RPMI8226 (cell line): ENCODE measurements around the gene EPB41L1.

Source experiments
- DNase-seq: peaks from one replicate; pipeline ENCODE4 v3.0.0-alpha.2; 2015

EPB41L1 gene

DNA sequence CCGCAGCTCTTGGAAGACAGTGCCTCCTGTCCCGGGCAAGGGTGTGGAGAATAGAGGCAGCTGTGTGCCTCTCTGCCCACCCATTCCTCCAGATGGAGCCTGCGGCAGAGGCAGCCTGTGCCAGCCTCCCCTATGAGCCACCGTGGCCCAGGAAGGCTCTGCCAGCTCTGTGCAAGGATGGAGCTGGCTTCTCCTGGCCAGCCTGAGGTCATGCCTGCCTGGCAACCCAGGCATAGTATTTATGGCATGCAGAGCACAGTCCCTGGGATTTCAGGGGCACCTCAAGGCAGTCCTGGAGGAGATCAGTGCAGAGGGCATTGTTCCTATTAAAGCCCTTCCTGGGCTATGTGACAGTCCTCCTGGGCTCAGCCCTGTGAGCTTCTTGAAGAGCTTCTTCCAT, 1.5 kb downstream of the EPB41L1 start:
- no peak for DNase-seq

DNA sequence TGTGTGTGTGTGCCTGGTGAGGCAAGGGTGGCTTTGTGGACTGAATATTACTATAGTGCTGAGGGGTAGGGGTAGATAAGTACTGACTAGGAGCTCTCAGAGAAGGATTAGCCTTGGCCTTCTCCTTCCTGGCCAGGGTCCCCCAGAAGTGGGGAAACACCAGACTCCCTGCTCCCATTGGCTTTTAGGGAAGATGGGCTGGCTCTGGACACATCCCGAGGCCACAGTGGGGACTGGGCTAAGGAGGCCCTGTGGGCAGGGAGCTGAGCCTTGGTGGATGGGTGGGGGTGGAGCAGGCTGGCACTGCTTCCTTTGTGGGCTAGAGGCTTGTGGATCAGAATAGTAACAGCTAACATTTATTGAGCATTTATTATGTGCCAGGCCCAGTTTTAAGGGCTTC, 3.1 kb downstream of the EPB41L1 start:
- DNase-seq, result no peak

DNA sequence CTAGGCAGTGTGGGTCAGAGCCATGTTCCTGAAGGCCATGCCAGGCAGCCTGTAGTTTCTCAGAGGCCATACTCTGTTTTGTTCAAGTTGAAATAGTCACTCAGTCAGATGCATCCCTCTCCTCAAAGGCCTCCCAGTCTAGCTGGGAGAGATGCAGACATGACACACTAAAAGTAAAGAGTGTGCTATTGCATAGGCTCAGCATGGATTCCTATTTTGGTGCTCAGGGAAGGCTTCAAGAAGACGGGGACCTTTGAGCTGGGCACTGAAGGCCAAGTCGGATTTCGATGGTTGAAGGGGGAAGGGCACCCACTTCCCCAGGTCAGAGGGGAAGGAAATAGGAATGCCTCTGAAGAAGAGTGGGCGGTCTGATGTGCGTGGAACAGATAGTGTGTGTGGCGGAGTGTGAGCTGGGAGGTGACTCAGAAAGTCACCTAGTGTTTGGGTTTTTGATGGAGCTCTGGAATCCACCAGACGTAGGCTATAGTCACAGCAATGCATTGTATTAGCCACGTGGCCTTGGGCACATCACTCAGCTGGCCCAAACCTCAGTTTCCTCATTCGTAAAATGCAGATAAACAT, 3.7 kb downstream of the EPB41L1 start:
- no peak for DNase-seq

DNA sequence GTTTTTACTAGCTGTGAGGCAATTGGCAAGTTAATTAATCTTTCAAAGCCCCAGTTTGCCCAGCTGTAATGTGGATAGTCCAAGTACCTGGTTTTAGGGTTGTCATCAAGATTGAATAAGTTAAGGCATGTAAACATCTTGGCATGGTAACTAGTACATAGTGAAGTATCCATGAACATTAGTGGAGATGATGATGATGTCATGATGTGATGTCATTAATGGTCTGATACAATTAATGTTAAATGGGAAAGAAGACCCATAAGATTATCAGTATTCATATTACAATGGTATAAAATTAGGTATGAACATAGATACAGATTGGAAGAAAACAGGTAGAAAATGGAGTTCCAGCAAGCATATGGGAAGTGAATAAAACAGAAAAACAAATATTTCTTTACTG, 5.3 kb downstream of the EPB41L1 start:
- DNase-seq, result no peak

DNA sequence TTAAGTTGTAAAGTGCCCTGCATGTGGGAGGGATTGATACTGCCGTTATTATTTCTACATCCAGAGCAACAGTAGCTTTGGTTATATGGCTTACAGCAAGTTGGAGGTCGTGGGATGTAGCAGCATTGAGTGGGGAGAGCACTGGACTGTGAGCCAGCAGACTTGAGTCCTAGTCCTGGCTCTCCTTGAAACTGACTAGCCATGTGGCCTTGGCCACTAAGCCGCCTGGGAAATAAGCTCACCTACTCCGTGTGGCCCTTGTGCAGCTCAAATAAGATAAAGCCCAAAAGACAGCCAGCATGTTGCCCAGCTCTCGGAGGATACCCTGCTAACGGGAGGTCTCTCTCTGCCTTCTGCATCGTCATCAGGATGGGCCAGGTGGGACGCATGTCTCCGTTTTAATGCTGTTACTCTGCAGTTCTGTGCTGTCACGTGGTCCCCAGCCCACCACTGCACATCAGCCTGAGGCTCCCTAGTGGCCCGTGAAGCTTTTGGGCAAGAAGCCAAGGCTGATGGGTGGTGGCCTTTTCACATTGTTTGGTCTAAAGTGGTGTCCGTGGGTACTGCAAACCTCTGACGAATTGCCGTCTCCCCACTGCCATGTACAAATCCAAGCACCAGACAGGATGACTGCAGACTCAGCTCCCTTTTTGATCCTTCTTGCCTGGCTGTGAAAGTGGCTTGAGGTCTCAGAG, 7.9 kb downstream of the EPB41L1 start:
- no peak for DNase-seq

DNA sequence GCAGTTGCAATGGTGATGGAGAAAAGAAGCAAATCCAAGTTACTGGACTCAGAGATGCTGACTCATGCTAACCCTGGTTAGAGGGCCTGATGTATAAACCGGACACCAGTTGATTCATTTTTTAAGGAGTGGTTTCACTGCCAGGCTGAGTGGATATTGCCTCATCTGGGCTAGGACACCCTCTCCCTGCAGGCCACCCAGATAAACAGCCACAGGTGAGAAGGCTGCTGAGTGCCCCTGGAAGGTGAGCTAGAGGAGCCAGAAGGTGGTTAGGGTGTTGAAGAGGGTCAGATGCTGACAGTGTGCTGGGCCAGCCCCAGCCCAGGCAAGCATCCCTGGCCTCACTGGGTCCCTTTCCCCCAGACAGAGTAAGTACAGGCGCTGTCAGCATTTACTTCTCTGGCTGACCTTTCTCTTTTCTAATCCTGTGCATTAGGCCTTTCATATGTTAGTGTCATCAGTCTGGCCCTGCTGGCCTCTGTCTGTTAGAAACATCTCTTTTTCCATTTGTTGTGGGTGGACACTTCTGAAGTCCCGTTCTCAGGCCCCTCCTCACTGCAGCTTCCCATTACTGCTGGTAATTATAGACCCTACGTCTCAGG, 13.5 kb downstream of the EPB41L1 start:
- DNase-seq, result no peak

DNA sequence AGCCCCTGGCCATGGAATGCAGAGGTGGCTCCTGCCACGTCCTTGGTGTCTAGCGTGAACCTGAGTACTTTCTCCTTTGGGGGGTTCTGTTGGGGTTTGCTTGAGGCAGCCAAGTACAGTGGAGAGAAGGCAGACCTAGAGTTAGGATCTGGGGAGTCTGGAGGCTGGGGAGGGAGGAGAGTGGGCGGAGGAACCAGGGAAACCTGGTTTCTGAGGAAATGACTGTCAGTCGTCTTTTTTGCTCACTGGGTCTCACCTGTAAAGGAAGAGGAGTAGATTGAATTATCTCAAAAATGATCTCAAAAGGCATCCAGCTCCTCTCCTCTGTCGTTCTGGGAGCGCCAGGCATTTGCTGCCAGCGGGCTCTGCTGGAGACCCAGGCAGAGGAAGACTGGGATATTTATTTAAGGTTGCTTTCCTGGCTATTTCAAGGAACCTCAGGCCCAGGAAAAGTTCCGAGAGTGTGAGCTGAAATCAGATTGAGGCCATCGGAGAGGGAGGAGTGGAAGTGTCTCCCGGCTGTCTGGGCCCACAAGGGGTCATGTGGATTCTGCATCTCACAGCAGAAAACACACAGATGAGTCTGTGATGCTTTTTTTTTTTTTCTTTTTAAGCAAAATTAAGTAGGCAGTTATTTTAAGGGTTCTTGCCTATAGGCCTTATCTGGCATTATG, 16.1 kb downstream of the EPB41L1 start:
- DNase-seq, result no peak

DNA sequence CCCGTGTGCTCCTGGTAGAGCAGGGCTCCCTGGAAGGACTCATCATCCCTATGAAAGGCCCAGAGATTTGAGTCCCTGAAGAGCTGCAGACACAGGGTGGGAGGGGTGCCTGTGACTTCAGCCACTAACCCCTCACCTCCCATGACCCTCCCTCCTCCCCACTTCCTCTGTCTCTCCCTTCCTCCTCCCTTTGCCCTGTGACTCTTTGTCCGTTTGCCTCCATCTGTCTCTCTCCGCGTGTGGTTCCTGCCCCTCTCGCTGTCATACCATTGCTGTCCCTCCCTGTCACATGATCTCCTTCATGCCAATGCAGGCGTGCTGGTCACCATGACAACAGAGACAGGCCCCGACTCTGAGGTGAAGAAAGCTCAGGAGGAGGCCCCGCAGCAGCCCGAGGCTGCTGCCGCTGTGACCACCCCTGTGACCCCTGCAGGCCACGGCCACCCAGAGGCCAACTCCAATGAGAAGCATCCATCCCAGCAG, 19.0 kb downstream of the EPB41L1 start:
- DNase-seq, result no peak

DNA sequence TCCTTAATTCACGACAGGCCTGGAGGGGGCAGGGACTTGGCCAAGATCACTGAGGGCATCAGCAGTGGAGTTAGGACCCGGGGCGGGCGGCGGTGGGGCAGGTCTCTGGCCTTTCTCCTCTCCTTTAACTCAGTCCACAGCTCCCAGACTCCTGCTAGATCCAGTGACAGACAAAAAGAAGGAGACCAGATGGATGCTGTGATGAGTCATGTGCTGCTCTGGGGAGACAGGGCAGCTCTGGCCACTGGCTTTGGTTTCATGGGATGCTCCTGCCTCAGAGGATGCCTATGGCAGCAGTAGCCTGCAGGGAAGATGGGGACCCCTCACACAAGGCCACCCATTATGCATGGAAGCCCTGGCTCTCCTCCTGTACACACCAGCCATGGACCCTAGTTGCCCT, 20.5 kb downstream of the EPB41L1 start:
- DNase-seq, result no peak

DNA sequence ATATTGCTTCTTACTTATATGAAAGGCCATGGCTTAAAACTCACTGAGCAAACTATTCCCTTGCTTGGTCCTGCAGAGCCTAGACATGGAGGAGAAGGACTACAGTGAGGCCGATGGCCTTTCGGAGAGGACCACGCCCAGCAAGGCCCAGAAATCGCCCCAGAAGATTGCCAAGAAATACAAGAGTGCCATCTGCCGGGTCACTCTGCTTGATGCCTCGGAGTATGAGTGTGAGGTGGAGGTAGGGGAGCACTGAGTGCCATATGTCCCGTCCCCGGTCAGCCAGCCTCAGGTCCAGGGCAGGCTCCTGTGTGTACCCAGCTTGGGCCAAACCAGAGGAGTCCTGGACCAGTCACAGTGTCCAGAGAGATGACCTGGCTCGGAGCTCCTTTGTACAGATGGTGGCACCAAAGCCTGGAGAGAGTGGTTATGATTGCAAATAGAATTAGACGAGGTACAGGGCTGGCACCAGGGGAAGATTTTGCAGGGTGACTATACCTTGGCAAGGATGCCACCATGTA, 21.0 kb downstream of the EPB41L1 start:
- DNase-seq, result no peak

DNA sequence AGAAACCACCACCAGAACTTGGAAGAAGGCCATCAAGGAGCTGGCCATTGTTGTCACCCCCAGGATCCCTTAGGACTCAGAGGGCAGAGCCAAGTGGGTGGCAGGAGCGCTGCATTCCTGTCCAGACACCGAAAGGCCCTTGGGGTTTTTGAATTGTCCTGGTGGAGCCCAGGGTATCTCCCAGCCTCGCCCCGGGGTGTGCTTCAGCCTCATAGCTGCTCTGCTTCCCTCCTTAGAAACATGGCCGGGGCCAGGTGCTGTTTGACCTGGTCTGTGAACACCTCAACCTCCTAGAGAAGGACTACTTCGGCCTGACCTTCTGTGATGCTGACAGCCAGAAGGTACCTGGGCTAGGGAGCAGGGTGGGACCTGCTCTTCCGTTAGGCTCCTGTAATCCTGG, 23.2 kb downstream of the EPB41L1 start:
- no peak for DNase-seq

DNA sequence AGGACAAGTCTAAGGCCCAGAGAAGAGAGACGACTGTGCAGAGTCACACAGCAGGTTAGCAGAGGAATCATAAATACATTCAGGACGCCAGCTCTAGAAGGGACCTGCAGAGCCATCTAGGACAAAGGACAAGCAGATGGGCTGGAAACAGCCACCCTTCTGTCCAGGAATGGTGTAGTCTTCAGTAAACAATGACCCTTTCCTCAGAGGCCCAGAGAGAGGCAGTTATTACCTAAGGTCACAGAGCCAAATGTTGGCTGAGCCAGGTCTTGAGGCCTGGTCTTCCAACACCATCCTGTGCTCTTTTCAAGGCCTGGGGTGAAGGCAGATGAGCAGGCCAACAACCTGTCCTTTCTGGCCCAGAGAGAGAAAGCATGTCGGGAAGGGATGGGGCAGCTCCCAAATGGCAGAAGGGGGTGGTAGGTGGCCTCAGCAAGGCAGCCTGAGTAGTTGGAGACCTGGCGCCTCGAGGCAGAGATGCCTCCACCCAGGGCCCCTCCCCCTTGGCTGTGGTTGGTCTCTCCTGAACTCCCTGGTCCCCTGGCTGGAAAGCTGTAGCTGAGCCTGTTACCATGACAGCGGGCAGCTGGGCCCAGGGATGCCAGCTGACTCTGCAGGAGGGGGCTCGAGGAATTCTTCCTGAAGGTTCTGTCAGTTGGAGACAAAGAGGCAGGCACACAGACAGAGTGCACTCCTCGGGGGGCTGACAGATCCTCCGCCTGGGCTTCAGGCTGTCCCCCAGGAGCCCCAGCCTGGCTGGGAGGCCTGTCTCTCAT, 24.8 kb downstream of the EPB41L1 start:
- DNase-seq, result no peak

DNA sequence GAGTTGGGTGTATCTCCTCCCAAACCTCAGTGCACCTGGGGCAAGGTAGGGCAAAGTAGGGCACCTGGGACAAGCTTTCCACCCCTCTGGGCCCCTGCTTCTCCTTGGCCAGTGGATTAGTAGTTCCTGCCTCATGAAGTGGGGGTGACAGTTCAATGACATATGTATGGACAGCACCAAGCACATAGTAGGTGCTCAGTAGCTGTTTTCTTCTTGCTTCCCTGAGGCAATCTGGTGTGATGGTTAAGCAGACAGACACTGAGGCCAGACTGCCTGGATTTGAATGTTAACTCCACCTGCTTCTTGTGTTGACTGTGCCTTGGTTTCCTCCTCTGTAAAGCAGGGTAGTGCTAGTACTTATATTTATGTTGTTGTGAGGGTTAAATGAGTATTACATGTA, 25.8 kb downstream of the EPB41L1 start:
- no peak for DNase-seq

DNA sequence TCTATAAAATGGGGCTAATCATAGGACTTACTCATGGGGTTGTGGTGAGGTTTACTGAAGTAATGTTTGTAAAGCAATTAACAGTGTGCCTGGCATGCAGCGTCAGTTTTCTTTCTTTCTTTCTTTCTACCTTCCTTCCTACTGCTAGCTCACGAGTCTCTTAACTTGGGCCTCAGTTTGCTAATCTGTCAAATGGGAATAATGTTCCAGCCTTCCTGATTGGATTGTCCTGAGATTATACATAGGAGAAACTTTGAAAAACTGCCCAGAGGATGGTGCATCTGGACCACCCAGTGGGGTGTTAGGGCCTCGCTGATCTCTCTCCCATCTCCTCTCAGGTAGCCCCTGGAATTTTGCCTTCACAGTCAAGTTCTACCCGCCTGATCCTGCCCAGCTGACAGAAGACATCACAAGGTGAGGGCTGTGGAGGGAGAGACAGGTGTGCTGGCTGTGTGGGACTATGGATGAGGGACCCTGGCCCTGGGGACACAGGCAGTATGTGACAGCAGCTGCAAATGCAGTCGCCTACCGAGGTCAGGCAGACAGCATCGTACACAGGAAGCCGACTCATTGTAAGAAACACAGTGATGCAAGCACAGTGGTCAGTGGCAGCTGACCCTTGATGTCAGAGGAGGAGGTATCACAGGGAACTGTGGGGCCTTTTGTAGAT, 27.5 kb downstream of the EPB41L1 start:
- DNase-seq, result no peak

DNA sequence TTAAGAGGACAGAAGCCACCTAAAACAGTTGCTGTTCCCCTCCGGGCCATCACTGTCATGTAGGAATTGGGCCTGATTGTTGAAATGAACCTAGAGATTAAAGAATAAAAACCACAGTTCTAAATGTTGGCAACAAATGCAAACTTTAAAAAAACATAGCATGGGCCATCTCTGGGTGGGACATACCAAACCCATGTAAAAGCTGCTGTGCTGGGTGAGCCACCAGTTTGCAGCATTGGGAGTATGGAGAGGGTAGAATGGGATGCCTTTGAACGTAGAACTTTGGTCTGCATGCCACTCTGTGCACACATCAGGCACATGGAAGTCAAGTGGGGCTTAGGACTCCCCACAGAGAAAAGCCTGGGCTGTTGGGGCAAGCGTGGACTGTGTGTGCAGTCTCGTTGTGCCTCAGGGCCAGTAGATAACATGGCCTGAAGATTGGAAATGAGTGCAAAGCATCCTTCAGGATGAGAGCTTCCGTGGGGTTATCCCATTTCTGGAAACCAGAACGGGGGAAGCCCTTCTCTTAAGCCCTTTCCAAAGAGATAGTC, 28.1 kb downstream of the EPB41L1 start:
- no peak for DNase-seq

DNA sequence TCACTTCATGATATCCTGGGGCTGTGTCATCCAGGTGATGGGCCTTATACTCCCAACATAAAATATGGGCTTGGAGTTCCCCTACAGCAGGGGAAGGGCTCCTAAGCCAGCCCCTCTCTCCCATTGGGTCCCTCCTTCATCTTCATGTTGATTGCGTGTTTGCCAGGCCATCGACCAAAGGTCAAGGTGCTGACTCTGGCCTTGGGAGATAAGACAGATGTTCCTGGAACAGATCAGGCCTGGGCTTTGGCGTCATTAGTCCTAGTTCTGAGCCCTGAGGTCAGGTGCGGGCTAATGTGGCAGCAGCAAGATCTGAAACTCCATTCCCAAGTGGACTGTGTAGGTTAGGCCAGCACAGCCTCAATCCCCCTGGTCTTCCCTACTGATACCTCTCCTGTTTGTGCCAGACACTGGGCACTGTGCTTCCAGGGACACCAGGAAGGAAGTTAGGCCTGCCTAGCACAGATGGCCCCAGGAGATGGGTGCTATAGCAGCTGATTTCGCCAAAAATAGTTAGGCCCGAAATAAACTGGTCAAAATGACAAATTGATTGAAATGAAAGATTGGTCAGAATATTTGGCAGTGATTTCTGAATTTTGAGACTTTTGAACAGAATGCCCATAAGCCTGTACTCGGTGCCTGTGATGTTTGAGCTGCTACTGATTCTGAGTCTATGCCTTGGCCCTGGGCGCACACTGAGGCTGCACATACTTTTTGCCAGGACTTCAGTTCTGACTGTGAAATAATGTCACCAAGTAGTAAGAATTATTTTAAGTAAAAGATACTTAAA, 28.8 kb downstream of the EPB41L1 start:
- no peak for DNase-seq

DNA sequence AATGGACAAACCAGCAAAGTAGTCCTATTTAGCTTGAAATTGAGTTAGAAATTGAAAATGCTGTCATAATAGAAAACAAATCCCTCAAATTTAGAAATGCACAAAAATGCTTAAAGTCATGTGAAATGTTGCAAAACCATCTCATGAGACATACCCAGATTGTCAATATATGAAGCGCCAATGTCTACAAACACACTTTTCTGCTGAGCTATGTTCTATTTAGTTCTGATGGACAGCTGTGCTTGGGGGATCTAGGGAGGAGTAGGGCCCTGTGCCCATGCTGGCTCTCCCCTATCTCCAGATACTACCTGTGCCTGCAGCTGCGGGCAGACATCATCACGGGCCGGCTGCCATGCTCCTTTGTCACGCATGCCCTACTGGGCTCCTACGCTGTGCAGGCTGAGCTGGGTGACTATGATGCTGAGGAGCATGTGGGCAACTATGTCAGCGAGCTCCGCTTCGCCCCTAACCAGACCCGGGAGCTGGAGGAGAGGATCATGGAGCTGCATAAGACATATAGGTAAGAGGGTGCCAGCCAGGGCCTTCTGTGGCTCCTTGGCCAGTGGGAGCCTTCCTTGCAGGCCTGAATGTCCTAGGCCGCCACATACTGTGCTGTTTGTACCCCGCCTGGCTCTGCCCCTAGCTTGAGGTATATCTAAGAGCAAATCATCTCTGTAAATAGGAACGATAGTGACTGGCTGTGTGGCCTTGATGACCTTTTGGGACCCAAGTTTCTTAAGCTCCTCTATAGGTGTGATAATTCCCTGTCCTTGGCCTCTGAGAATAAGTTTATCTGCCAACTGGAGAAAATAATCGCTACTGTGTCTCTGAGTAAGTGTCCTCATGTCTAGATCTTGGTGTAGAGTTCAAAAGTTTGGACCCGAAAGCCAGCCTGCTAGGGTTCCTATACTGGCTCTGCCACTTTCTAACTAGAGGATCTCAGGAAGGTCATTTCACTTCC, 30.6 kb downstream of the EPB41L1 start:
- DNase-seq, result no peak

DNA sequence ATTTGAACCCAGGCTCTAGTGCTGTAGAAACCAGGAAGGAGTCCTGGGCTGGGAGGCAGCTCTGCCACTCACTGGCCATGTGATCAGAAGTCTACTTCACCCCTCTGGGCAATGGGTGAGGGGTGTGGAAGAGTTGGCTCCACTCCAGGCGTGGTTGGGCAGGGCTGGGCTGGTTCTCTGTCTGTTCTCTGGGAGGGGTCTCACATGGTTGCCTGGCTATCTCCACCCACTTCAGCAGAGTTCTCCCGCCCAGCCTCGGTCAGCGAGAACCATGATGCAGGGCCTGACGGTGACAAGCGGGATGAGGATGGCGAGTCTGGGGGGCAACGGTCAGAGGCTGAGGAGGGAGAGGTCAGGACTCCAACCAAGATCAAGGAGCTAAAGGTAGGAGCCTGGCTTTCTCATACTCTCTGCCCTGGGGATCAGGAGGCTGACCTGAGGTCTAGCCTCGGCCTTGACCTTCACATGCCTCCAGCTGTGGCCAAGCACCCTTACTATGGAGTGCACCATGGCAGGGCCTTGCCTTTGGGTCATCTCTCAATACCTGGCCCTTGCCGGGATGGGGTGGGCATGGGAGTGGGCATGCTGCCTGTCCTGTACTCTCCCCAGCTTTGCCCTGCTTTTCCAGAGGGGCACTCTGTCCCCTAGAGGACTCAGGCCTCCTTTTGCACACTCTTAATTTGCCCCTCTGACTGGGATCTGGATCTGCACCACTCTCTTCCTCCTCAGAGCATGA, 39.6 kb downstream of the EPB41L1 start:
- DNase-seq, result no peak

DNA sequence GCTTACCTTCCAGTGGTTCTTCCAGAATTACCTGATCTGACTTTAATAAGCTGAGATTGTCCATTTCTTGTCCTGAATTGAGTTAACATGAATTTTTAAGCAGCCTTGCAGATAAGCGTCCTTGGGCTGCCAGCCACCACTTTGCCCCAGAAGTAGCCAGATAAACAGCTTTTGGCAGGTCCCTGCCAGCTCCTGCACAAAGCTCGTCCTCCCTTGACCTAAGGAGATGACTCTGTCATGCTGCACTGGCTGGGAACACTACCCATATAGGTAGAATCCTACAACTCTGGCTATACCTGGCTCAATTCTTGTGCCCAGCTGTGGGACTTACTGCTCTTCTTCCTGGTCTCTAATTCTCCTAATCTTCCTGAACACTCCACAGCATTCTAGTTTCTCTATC, 42.1 kb downstream of the EPB41L1 start:
- DNase-seq, result no peak
